ENCODE results near the gene CRB3.

- no peak for TF ChIP-seq CTCF (IDR thresholded peaks at IDR 0.05)
- TF ChIP-seq POLR2A (IDR thresholded peaks at IDR 0.05): no peak
- TF ChIP-seq EP300 (IDR thresholded peaks at IDR 0.05): no peak
Observed at GRCh38 chr19:6440905-6441304, 23.2 kb upstream of the CRB3 start.

Data from stomach (tissue), 4 donors.